GM23338 (cell line): ENCODE measurements around the gene IPO13. TPM values are rescaled to one million over a fixed set of nuclear protein-coding genes. Genes with fewer than 3 reads are reported as not detected.

ENCODE experiments used
- ATAC-seq: fragments of 200-7000 bp; cut with Tn5 transposase; 3 replicates; pipeline ENCODE4 v1.9.1; 2020
- DNase-seq: peaks from one replicate; pipeline ENCODE4 v3.0.0-alpha.2; 2015; ENCODE audit warnings: low spot score
- H2AFZ ChIP-seq: fragments of 200-600 bp; sonication (generic); 2 replicates; pipeline ENCODE4 v1.8.0; 2016; ENCODE audit warnings: antibody characterized with exemption, mild to moderate bottlenecking, moderate library complexity
- H3F3A ChIP-seq: fragments of 200-600 bp; sonication (generic); replicated peaks from 2 replicates; pipeline ENCODE4 v1.8.0; 2017; ENCODE audit warnings: antibody characterized with exemption, mixed run types, low read depth
- H3K27ac ChIP-seq: fragments of 200-600 bp; sonication (generic); 2 replicates; pipeline ENCODE4 v1.6.1; 2016; ENCODE audit warnings: low read depth
- H3K27me3 ChIP-seq: fragments of 200-600 bp; sonication (generic); 2 replicates; pipeline ENCODE4 v1.8.0; 2016; ENCODE audit warnings: mild to moderate bottlenecking, mixed run types, moderate library complexity; ENCODE audit not compliant: insufficient read depth
- H3K36me3 ChIP-seq: fragments of 200-600 bp; sonication (generic); 2 replicates; pipeline ENCODE4 v1.8.0; 2016; ENCODE audit warnings: mild to moderate bottlenecking; ENCODE audit not compliant: insufficient read depth
- H3K4me1 ChIP-seq: fragments of 200-600 bp; sonication (generic); 2 replicates; pipeline ENCODE4 v1.8.0; 2016; ENCODE audit warnings: mild to moderate bottlenecking, moderate library complexity; ENCODE audit not compliant: insufficient read depth
- H3K4me2 ChIP-seq: fragments of 200-600 bp; sonication (generic); 2 replicates; pipeline ENCODE4 v1.7.1; 2017; ENCODE audit warnings: mixed run types
- H3K4me3 ChIP-seq: fragments of 200-600 bp; sonication (generic); 2 replicates; pipeline ENCODE4 v1.6.1; 2016; ENCODE audit warnings: mixed run types
- H3K79me2 ChIP-seq: fragments of 200-600 bp; sonication (generic); replicated peaks from 2 replicates; pipeline ENCODE4 v1.8.0; 2017; ENCODE audit warnings: mild to moderate bottlenecking; ENCODE audit not compliant: insufficient read depth
- H3K9me2 ChIP-seq: fragments of 200-600 bp; sonication (generic); 2 replicates; pipeline ENCODE4 v1.8.0; 2017; ENCODE audit not compliant: insufficient read depth
- H4K20me1 ChIP-seq: fragments of 200-600 bp; sonication (generic); replicated peaks from 2 replicates; pipeline ENCODE4 v1.8.0; 2017; ENCODE audit warnings: mild to moderate bottlenecking; ENCODE audit not compliant: insufficient read depth
- H3K27ac Mint-ChIP-seq: 2 replicates; pipeline ENCODE4 v1.8.0; 2020; ENCODE audit warnings: inconsistent platforms, mild to moderate bottlenecking, moderate library complexity, mixed read lengths
- H3K27me3 Mint-ChIP-seq: 3 replicates; pipeline ENCODE4 v1.8.0; 2022; ENCODE audit warnings: low read depth, mild to moderate bottlenecking, moderate library complexity, mixed read lengths, inconsistent platforms; ENCODE audit not compliant: insufficient read depth, poor library complexity
- H3K36me3 Mint-ChIP-seq: 3 replicates; pipeline ENCODE4 v1.8.0; 2021; ENCODE audit warnings: low read depth, mild to moderate bottlenecking, inconsistent platforms, moderate library complexity, mixed read lengths
- H3K4me1 Mint-ChIP-seq: 3 replicates; pipeline ENCODE4 v1.8.0; 2020; ENCODE audit warnings: mild to moderate bottlenecking, inconsistent platforms, mixed read lengths
- H3K4me3 Mint-ChIP-seq: 3 replicates; pipeline ENCODE4 v1.8.0; 2021; ENCODE audit warnings: moderate library complexity, mild to moderate bottlenecking, inconsistent platforms, mixed read lengths
- H3K9me3 Mint-ChIP-seq: 3 replicates; pipeline ENCODE4 v1.8.0; 2020; ENCODE audit warnings: moderate library complexity, mild to moderate bottlenecking, inconsistent platforms, mixed read lengths
- CTCF ChIP-seq, 2 experiments: fragments of 200-600 bp in 1 of 2; sonication (generic) in 1 of 2; conservative IDR thresholded peaks; 2 replicates each; pipeline versions ENCODE4 v1.5.1 to v1.6.1; 2016 to 2017; ENCODE audit warnings: antibody characterized with exemption in 2 of 2, low read depth in 2 of 2, mild to moderate bottlenecking in 2 of 2, moderate library complexity in 1 of 2
- NANOG ChIP-seq: IDR thresholded peaks from 2 replicates; pipeline ENCODE4 v1.6.1; 2016; ENCODE audit warnings: antibody characterized with exemption, borderline replicate concordance
- REST ChIP-seq: IDR thresholded peaks from one replicate; pipeline ENCODE4 v1.6.1; 2018; ENCODE audit warnings: antibody characterized with exemption; ENCODE audit not compliant: unreplicated experiment
- STAT1 ChIP-seq: IDR thresholded peaks from one replicate; pipeline ENCODE4 v1.6.1; 2016; ENCODE audit warnings: antibody characterized with exemption; ENCODE audit not compliant: unreplicated experiment
- ZNF114 ChIP-seq: fragments of 250-450 bp; sonication (Bioruptor Pico); IDR thresholded peaks from 2 replicates; pipeline ENCODE4 v1.5.0; 2020; ENCODE audit warnings: mild to moderate bottlenecking, moderate library complexity
- ZNF331 ChIP-seq: fragments of 250-450 bp; sonication (Bioruptor Pico); IDR thresholded peaks from 2 replicates; pipeline ENCODE4 v1.5.0; 2020; ENCODE audit warnings: low read depth, mild to moderate bottlenecking, moderate library complexity
- polyA plus RNA-seq: library from polyadenylated mRNA; unstranded; fragments of >200 nt; fragmentation: Nextera tagmentation; extraction: Ambion mirVana; gene quantifications from 2 replicates; pipeline ENCODE4 v1.2.1, GENCODE V29; 2016
- total RNA-seq: library from RNA; depleted of rRNA; stranded (reverse); fragments of >200 nt; shearing (Covaris generic); gene quantifications from 2 replicates; pipeline ENCODE4 v1.2.3, GENCODE V29; 2014

Gene IPO13
- total and polyA plus RNA-seq, 2 experiments from 2014 or later = 10.4 to 22.8 TPM

- peaks cover 13% of the 10 kb centered on the region for H3K4me1 ChIP-seq
- peaks cover 3% of the 10 kb centered on the region; the same call in 1 of the 3 replicates for H3K36me3 Mint-ChIP-seq
- no peak for DNase-seq
- peaks cover 3% of the 10 kb centered on the region; the same call in 2 of the 3 replicates for H3K9me3 Mint-ChIP-seq
- no peaks in the 10 kb centered on the region for H3K27me3 ChIP-seq
- no peak overlapping the region for H3K27ac Mint-ChIP-seq
- no peak overlapping the region for H3K27ac ChIP-seq
- no peak overlapping the region for H2AFZ ChIP-seq
- no peaks in the 10 kb centered on the region for H4K20me1 ChIP-seq
- H3K4me2 ChIP-seq = no peak overlapping the region
- no peaks in the 10 kb centered on the region for H3K36me3 ChIP-seq
- TF ChIP-seq NANOG (no peak), ZNF114 (CRISPR knock-in tag) (no peak), STAT1 (no peak), REST (no peak), ZNF331 (CRISPR knock-in tag) (no peak), CTCF (conservative IDR thresholded peaks at IDR 0.05; ENCODE audit: low read depth in 2 of 2) (no peak)
- peaks cover 4% of the 10 kb centered on the region for H3K27me3 Mint-ChIP-seq
- no peak overlapping the region for H3K4me3 ChIP-seq
- peaks cover 17% of the 10 kb centered on the region for H3K4me1 Mint-ChIP-seq
- no peaks in the 10 kb centered on the region for H3K9me2 ChIP-seq
- H3F3A ChIP-seq = no peaks in the 10 kb centered on the region
- no peaks in the 10 kb centered on the region for H3K79me2 ChIP-seq
- no peak for ATAC-seq
- H3K4me3 Mint-ChIP-seq = no peak overlapping the region
Observed at GRCh38 chr1:43908226-43908625, 38.5 kb upstream of the IPO13 start.

GRCh38 chr1:43908858-43909257, 37.9 kb upstream of the IPO13 start:
- Mint-ChIP-seq H3K4me1 (peaks cover 24% of the 10 kb centered on the region), H3K4me3 (no peak overlapping the region)
- ATAC-seq = peak; percentile 53

More at GRCh38 chr1:43908858-43909257, 37.9 kb upstream of the IPO13 start:
- Histone ChIP-seq H3K4me3 (no peak overlapping the region), H3K27ac (no peak overlapping the region), H2AFZ (no peak overlapping the region), H3K27me3 (no peaks in the 10 kb centered on the region), H3K4me1 (peaks cover 16% of the 10 kb centered on the region), H3F3A (no peaks in the 10 kb centered on the region), H3K4me2 (no peak overlapping the region), H3K79me2 (no peaks in the 10 kb centered on the region), H4K20me1 (no peaks in the 10 kb centered on the region), H3K9me2 (no peaks in the 10 kb centered on the region), H3K36me3 (no peaks in the 10 kb centered on the region)
- Mint-ChIP-seq H3K27ac (no peak overlapping the region), H3K9me3 (peaks cover 3% of the 10 kb centered on the region; the same call in 2 of the 3 replicates), H3K36me3 (peaks cover 3% of the 10 kb centered on the region; the same call in 1 of the 3 replicates), H3K27me3 (peaks cover 4% of the 10 kb centered on the region)
- DNase-seq = peak; percentile 48
- TF ChIP-seq CTCF (conservative IDR thresholded peaks at IDR 0.05; ENCODE audit: low read depth in 2 of 2) (peak; percentile 31 to 65; a peak in 3 of 4 replicates), STAT1 (no peak)
